Stomach (tissue), 4 donors: ENCODE results near the gene IL18R1.

ENCODE experiments used
- CTCF ChIP-seq, 7 experiments: fragments of 450-650 bp in 4 of 7; fragments of 200-600 bp in 3 of 7; sonication (generic) in 3 of 7; IDR thresholded peaks; one replicate each; pipeline ENCODE4 v1.5.1; 2016 to 2019; ENCODE audit warnings: antibody characterized with exemption in 7 of 7, control low read depth in 2 of 7, mild to moderate bottlenecking in 1 of 7
- EP300 ChIP-seq: sonication (generic); formaldehyde crosslinking; IDR thresholded peaks from one replicate; pipeline ENCODE4 v1.6.1; 2017; ENCODE audit warnings: antibody characterized with exemption
- POLR2A ChIP-seq, 4 donors: fragments of 450-650 bp; IDR thresholded peaks; one replicate each; pipeline ENCODE4 v1.6.1; 2016; ENCODE audit warnings: antibody characterized with exemption in 4 of 4, control low read depth in 2 of 4, mild to moderate bottlenecking in 1 of 4, moderate library complexity in 1 of 4
- POLR2AphosphoS5 ChIP-seq, 3 donors: sonication (generic); formaldehyde crosslinking; IDR thresholded peaks; one replicate each; pipeline ENCODE4 v1.6.1; 2016; ENCODE audit warnings: antibody characterized with exemption in 3 of 3

GRCh38 chr2:102376052-102376591, 20.5 kb downstream of the IL18R1 start:
- TF ChIP-seq POLR2A (IDR thresholded peaks at IDR 0.05) (no peak), CTCF (IDR thresholded peaks at IDR 0.05) (no peak), EP300 (no peak), POLR2AphosphoS5 (IDR thresholded peaks at IDR 0.05) (no peak)
